GM18861 (cell line): Measurements from ENCODE around the gene KCNK4.

Experiments
- ATAC-seq: cut with Tn5 transposase; IDR thresholded peaks from one replicate; pipeline ENCODE4 v1.9.1; 2021; ENCODE audit not compliant: unreplicated experiment

The KCNK4 gene

GRCh38 chr11:64253043-64253442 is 38.1 kb upstream of the KCNK4 start:
- ATAC-seq, result no peak

DNA sequence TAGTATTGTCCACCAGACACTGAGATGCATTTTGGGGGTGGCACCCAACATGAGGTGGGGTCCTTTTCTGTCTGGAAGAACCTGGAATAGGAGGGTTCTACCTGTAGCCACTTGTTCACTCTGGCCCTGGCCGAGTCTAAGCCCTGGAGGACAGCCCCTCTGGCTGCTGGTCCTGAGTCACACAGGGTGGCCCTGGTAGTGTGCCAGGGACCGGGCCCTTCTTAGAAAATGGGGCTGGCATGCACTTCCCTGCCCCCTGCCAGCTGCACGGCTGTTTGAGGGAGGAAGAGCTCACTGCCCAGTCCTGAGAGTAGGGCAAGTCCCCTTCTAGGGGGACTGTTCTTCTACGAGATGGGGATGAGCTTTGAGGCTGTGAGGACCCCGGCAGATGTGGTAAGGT is 37.6 kb upstream of the KCNK4 start:
- no peak for ATAC-seq

- ATAC-seq, result no peak
These were observed 36.8 kb upstream of the KCNK4 start for GRCh38 chr11:64254326-64254725.

DNA sequence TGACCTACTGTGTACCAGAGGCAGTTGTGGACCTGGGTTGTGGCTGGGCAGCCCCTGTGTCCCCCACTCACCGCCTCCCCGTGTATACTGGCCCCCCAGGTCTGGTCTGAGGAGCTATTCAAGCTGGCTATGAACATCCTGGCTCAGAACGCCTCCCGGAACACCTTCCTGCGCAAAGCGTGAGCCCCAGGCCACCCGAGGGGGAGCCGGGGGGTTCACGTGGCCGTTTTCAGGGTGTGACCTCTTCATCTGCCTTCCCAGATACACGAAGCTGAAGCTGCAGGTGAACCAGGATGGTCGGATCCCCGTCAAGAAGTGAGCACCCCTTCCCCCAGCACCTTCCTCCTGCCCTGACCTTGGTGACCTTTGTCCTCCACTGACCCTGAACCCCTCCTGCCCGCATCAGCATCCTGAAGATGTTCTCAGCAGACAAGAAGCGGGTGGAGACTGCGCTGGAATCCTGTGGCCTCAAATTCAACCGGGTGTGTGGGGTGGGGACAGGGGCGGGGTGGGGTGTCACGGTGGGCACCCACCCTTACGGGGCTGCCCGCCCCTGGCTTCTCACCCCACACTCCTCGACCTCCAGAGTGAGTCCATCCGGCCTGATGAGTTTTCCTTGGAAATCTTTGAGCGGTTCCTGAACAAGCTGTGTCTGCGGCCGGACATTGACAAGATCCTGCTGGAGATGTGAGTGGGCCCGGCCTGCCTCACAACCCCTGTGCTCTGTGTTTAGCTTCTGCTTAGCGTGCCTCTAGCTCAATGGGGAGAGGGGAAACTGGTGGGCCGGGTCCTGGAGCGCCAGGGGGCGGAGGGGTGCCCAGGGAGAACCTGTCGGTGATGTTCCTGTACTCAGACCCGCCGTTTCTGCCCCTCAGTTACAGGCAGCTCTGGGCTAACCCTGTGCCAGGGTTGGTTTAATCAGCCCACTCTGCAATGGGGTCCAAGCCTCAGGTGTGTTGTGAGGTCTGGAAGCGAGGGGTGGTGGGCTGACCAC is 35.7 kb upstream of the KCNK4 start:
- ATAC-seq, result no peak

DNA sequence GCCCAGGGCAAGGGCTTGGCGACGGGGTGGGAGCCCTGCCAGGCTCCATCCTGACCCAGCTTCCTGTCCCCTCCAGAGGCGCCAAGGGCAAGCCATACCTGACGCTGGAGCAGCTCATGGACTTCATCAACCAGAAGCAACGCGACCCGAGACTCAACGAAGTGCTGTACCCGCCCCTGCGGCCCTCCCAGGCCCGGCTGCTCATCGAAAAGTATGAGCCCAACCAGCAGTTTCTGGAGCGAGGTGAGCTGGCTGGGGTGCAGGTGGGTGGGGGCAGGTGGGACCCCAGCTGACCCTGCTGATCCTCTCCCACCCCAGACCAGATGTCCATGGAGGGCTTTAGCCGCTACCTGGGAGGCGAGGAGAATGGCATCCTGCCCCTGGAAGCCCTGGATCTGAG is 34.8 kb upstream of the KCNK4 start:
- ATAC-seq, result no peak

DNA sequence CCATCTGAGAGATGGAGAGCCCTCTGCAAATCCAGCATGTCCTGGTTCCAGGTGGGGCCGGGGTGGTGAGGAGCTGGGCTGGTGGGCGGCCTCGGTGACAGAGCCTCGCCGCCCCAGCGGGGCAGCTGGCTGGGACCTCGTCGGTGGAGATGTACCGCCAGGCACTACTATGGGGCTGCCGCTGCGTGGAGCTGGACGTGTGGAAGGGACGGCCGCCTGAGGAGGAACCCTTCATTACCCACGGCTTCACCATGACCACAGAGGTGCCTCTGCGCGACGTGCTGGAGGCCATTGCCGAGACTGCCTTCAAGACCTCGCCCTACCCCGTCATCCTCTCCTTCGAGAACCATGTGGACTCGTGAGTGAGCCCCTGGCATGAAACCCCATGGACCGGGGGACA is 32.7 kb upstream of the KCNK4 start:
- ATAC-seq, result no peak

- ATAC-seq, result no peak
These were observed 32.1 kb upstream of the KCNK4 start for GRCh38 chr11:64258946-64259532.

GRCh38 chr11:64259533-64260067 is 31.5 kb upstream of the KCNK4 start:
- no peak for ATAC-seq

- ATAC-seq, result no peak
These were observed 30.9 kb upstream of the KCNK4 start for GRCh38 chr11:64260147-64260708.

- no peak for ATAC-seq
These were observed 29.5 kb upstream of the KCNK4 start for GRCh38 chr11:64261556-64262080.

- no peak for ATAC-seq
These were observed 28.7 kb upstream of the KCNK4 start for GRCh38 chr11:64262271-64263002.

- ATAC-seq, result no peak
These were observed 27.8 kb upstream of the KCNK4 start for GRCh38 chr11:64263021-64263946.

DNA sequence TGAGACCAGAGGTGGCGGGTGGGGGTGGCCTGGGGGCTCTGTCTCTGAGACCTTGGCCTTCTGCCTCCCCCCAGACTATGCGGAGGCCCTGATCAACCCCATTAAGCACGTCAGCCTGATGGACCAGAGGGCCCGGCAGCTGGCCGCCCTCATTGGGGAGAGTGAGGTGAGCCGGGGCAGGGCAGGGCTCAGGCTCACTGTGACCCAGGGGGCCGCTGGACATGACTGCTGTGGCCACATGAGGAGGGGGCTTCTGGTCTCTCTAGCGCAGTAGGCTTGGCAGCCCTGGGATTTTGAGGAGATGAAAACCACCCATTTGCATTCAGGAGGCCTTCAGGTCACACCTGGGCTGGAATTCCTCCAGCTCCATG is 27.2 kb upstream of the KCNK4 start:
- no peak for ATAC-seq

GRCh38 chr11:64264371-64264852 is 26.7 kb upstream of the KCNK4 start:
- ATAC-seq, result no peak

DNA sequence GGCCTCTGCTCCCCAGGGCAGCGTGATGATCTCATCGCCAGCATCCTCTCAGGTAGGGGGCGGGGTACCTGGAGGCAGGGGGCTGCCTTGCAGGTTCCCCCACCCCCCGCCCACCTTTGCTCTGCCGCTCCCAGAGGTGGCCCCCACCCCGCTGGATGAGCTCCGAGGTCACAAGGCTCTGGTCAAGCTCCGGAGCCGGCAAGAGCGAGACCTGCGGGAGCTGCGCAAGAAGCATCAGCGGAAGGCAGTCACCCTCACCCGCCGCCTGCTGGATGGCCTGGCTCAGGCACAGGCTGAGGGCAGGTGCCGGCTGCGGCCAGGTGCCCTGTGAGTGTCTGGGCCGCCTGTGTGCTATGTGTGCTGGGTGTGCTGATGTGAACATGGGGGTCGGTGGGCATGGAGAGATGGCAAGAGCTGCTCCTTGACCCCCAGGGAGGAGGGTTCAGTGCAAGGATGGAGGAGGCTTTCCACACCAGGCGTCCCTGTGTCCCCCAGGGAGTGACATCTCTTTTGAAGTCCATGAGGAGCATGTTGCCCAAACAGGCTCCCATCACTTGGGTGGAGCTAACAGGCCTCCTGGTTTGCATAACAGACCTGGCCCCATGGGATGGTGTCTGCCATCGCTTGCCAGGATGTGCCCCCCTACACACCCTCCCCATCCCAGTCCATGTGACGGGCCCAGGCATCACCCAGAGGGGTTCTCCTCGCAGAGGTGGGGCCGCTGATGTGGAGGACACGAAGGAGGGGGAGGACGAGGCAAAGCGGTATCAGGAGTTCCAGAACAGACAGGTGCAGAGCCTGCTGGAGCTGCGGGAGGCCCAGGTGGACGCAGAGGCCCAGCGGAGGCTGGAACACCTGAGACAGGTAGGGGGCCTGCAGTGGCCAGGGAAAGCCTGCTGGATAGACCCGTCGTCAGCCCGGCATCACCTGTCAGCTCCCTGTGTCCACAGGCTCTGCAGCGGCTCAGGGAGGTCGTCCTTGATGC is 25.6 kb upstream of the KCNK4 start:
- ATAC-seq, result no peak

- no peak for ATAC-seq
These were observed 24.8 kb upstream of the KCNK4 start for GRCh38 chr11:64266339-64266738.

GRCh38 chr11:64267207-64267945 is 23.7 kb upstream of the KCNK4 start:
- ATAC-seq, result no peak
